H1 (cell line): ENCODE results near the gene LEMD1. TPM values are rescaled to one million over a fixed set of nuclear protein-coding genes. Genes with fewer than 3 reads are reported as not detected.

Experiments
- CTCF ChIA-PET: fragments of 300-600 bp; sonication (Branson Sonifier 250); formaldehyde crosslinking; loops from one replicate; lab custom pipeline; 2021; ENCODE audit not compliant: partially characterized antibody; lab: Charles Lee
- POLR2A ChIA-PET: fragments of 300-600 bp; sonication (Branson Sonifier 250); formaldehyde crosslinking; loops from one replicate; lab custom pipeline; 2021; ENCODE audit warnings: inconsistent platforms; ENCODE audit not compliant: partially characterized antibody; lab: Charles Lee
- DNase-seq, 2 experiments: peaks; one replicate each; pipeline versions ENCODE4 v3.0.0 to v3.0.0-alpha.2; 2010 to 2022; ENCODE audit warnings: low spot score in 2 of 2, low read depth in 1 of 2, mixed read lengths in 1 of 2
- FAIRE-seq: peaks from 2 replicates; lab custom pipeline; 2011; peaks lifted over from hg19 to GRCh38; lab: Jason Lieb, UNC
- H2AFZ ChIP-seq: 2 replicates; pipeline ENCODE4 v1.8.1; 2012; ENCODE audit warnings: low read length, inconsistent platforms
- H2AK5ac ChIP-seq: 2 replicates; pipeline ENCODE4 v1.6.1; 2013; ENCODE audit warnings: low read depth, low read length
- H2BK120ac ChIP-seq: replicated peaks from 2 replicates; pipeline ENCODE3; 2013; ENCODE audit warnings: low read depth, low read length, inconsistent platforms
- H2BK12ac ChIP-seq: 2 replicates; pipeline ENCODE4 v1.6.1; 2013; ENCODE audit warnings: low read depth, low read length
- H2BK15ac ChIP-seq: 2 replicates; pipeline ENCODE4 v1.6.1; 2013; ENCODE audit warnings: low read length
- H2BK20ac ChIP-seq: 2 replicates; pipeline ENCODE4 v1.6.1; 2013; ENCODE audit warnings: low read length
- H2BK5ac ChIP-seq: 2 replicates; pipeline ENCODE4 v1.6.1; 2013; ENCODE audit warnings: low read depth, low read length
- H3K14ac ChIP-seq: 2 replicates; pipeline ENCODE4 v1.6.1; 2013; ENCODE audit warnings: inconsistent platforms; ENCODE audit not compliant: insufficient read length
- H3K18ac ChIP-seq: 2 replicates; pipeline ENCODE4 v1.6.1; 2013; ENCODE audit warnings: low read length; ENCODE audit errors: extremely low read depth
- H3K23ac ChIP-seq: 2 replicates; pipeline ENCODE4 v1.6.1; 2013; ENCODE audit warnings: inconsistent platforms; ENCODE audit not compliant: insufficient read length
- H3K23me2 ChIP-seq: 2 replicates; pipeline ENCODE4 v1.6.1; 2013; ENCODE audit warnings: low read depth, low read length
- H3K27ac ChIP-seq: 2 replicates; pipeline ENCODE4 v1.6.1; 2011; ENCODE audit warnings: low read depth, low read length, inconsistent platforms
- H3K27me3 ChIP-seq, 4 experiments: replicated peaks in 1 of 4; 1 replicate in 1 of 4; 2 replicates in 3 of 4; pipeline versions ENCODE4 v1.6.1 to v1.8.1; 2011 to 2013; ENCODE audit warnings: low read length in 3 of 4, mild to moderate bottlenecking in 3 of 4, inconsistent platforms in 2 of 4, mixed read lengths in 2 of 4, moderate library complexity in 1 of 4; ENCODE audit not compliant: control insufficient read depth in 3 of 4, insufficient read depth in 3 of 4; ENCODE audit errors: extremely low read depth in 1 of 4
- H3K36me3 ChIP-seq, 4 experiments: 2 replicates each; pipeline versions ENCODE4 v1.6.1 to v1.8.1; 2011 to 2013; ENCODE audit warnings: mild to moderate bottlenecking in 4 of 4, low read length in 3 of 4, moderate library complexity in 2 of 4, control low read depth in 1 of 4, inconsistent platforms in 1 of 4; ENCODE audit not compliant: insufficient read depth in 4 of 4, control insufficient read depth in 2 of 4
- H3K4ac ChIP-seq: replicated peaks from 2 replicates; pipeline ENCODE3; 2013; ENCODE audit warnings: low read length, low read depth, mixed read lengths, inconsistent platforms; ENCODE audit not compliant: insufficient read length
- H3K4me1 ChIP-seq, 4 experiments: replicated peaks in 1 of 4; 1 replicate in 1 of 4; 2 replicates in 3 of 4; pipeline versions ENCODE4 v1.6.1 to v1.8.1; 2011 to 2013; ENCODE audit warnings: low read length in 3 of 4, inconsistent platforms in 2 of 4, mixed read lengths in 1 of 4; ENCODE audit not compliant: insufficient read depth in 4 of 4, control insufficient read depth in 3 of 4
- H3K4me2 ChIP-seq, 2 experiments: 2 replicates each; pipeline versions ENCODE4 v1.6.1 to v1.8.1; 2011 to 2013; ENCODE audit warnings: low read depth in 2 of 2, low read length in 2 of 2, control low read depth in 1 of 2, inconsistent platforms in 1 of 2, mild to moderate bottlenecking in 1 of 2; ENCODE audit not compliant: insufficient read depth in 1 of 2
- H3K4me3 ChIP-seq, 4 experiments: fragments of 200-600, 300-600 bp in 1 of 4; sonication (generic), shearing (Covaris generic), sonication (Bioruptor Twin) in 1 of 4; 2 replicates each; pipeline versions ENCODE4 v1.5.1 to v1.8.1; 2011 to 2016; ENCODE audit warnings: low read length in 4 of 4, low read depth in 3 of 4, control low read depth in 2 of 4, inconsistent platforms in 2 of 4, mild to moderate bottlenecking in 2 of 4, mixed read lengths in 1 of 4, moderate library complexity in 1 of 4; ENCODE audit not compliant: insufficient read depth in 2 of 4; ENCODE audit errors: extremely low read depth in 1 of 4
- H3K56ac ChIP-seq: replicated peaks from 2 replicates; pipeline ENCODE3; 2013; ENCODE audit warnings: low read depth, mild to moderate bottlenecking, mixed read lengths, low read length, inconsistent platforms; ENCODE audit not compliant: insufficient read length
- H3K79me1 ChIP-seq: 2 replicates; pipeline ENCODE4 v1.6.1; 2013; ENCODE audit warnings: low read depth, low read length, control low read depth
- H3K79me2 ChIP-seq, 2 experiments: 2 replicates each; pipeline versions ENCODE4 v1.6.1 to v1.8.1; 2012 to 2013; ENCODE audit warnings: low read length in 2 of 2, mild to moderate bottlenecking in 2 of 2, inconsistent platforms in 1 of 2; ENCODE audit not compliant: insufficient read depth in 2 of 2, control insufficient read depth in 1 of 2
- H3K9ac ChIP-seq, 4 experiments: replicated peaks in 1 of 4; 1 replicate in 1 of 4; 2 replicates in 3 of 4; pipeline versions ENCODE4 v1.6.1 to v1.8.1; 2011 to 2013; ENCODE audit warnings: low read depth in 3 of 4, low read length in 3 of 4, control low read depth in 2 of 4, mild to moderate bottlenecking in 2 of 4, moderate library complexity in 2 of 4, inconsistent platforms in 1 of 4; ENCODE audit errors: extremely low read depth in 1 of 4
- H3K9me3 ChIP-seq, 2 experiments: 2 replicates each; pipeline versions ENCODE4 v1.6.1 to v1.8.1; 2012 to 2013; ENCODE audit warnings: mild to moderate bottlenecking in 2 of 2, moderate library complexity in 2 of 2, control low read depth in 1 of 2, inconsistent platforms in 1 of 2, low read depth in 1 of 2, low read length in 1 of 2, mixed read lengths in 1 of 2; ENCODE audit not compliant: insufficient read depth in 2 of 2
- H4K20me1 ChIP-seq, 2 experiments: replicated peaks in 1 of 2; 2 replicates each; pipeline versions ENCODE3 to v1.8.1; 2011 to 2013; ENCODE audit warnings: inconsistent platforms in 2 of 2, low read length in 2 of 2, mild to moderate bottlenecking in 1 of 2; ENCODE audit not compliant: insufficient read depth in 2 of 2, control insufficient read depth in 1 of 2
- H4K5ac ChIP-seq: 2 replicates; pipeline ENCODE4 v1.6.1; 2013; ENCODE audit warnings: low read length, low read depth, mixed read lengths, inconsistent platforms; ENCODE audit not compliant: insufficient read length
- H4K8ac ChIP-seq: 2 replicates; pipeline ENCODE4 v1.8.0; 2013; ENCODE audit warnings: mild to moderate bottlenecking, moderate library complexity, low read length, inconsistent platforms; ENCODE audit not compliant: insufficient read depth; ENCODE audit errors: extremely low read depth
- H4K91ac ChIP-seq: replicated peaks from 2 replicates; pipeline ENCODE3; 2013; ENCODE audit warnings: low read length, mixed read lengths, inconsistent platforms; ENCODE audit not compliant: insufficient read length
- CTCF ChIP-seq, 3 experiments: IDR thresholded peaks; 1 replicate in 2 of 3; 2 replicates in 1 of 3; pipeline versions ENCODE4 v1.5.1 to v1.6.1; 2011; ENCODE audit warnings: low read length in 3 of 3, mild to moderate bottlenecking in 3 of 3, inconsistent platforms in 2 of 3, low read depth in 1 of 3, moderate library complexity in 1 of 3; ENCODE audit not compliant: insufficient read depth in 1 of 3; ENCODE audit errors: control extremely low read depth in 1 of 3
- FOSL1 ChIP-seq: IDR thresholded peaks from 2 replicates; pipeline ENCODE4 v1.6.1; 2011; ENCODE audit warnings: mild to moderate bottlenecking, low read depth, low read length, moderate library complexity; ENCODE audit not compliant: insufficient read depth
- GABPA ChIP-seq: IDR thresholded peaks from 2 replicates; pipeline ENCODE4 v1.6.1; 2011; ENCODE audit warnings: mild to moderate bottlenecking, low read length, moderate library complexity, borderline replicate concordance; ENCODE audit not compliant: insufficient read depth
- GTF2F1 ChIP-seq: IDR thresholded peaks from 2 replicates; pipeline ENCODE4 v1.6.1; 2012; ENCODE audit warnings: low read depth, low read length, improper control_type of control experiment, borderline replicate concordance
- HDAC6 ChIP-seq: IDR thresholded peaks from one replicate; pipeline ENCODE4 v1.7.1; 2012; ENCODE audit warnings: low read depth, mild to moderate bottlenecking, inconsistent platforms, low read length, moderate library complexity
- KDM4A ChIP-seq: IDR thresholded peaks from one replicate; pipeline ENCODE4 v1.7.1; 2012; ENCODE audit warnings: low read depth, mild to moderate bottlenecking, moderate library complexity, low read length, inconsistent platforms; ENCODE audit not compliant: severe bottlenecking
- MAFK ChIP-seq: IDR thresholded peaks from 2 replicates; pipeline ENCODE4 v1.6.1; 2012; ENCODE audit warnings: low read depth, mild to moderate bottlenecking, improper control_type of control experiment, low read length
- RXRA ChIP-seq: IDR thresholded peaks from 2 replicates; pipeline ENCODE4 v1.6.1; 2011; ENCODE audit warnings: low read depth, mild to moderate bottlenecking, low read length, moderate library complexity; ENCODE audit not compliant: insufficient read depth
- USF2 ChIP-seq: IDR thresholded peaks from 2 replicates; pipeline ENCODE4 v1.6.1; 2011; ENCODE audit warnings: low read length, improper control_type of control experiment
- WGBS, 2 experiments: shearing (Covaris generic) in 1 of 2; methylation state at CpG; one replicate each; pipeline versions ENCODE4 v1.1.6 to v1.1.7; 2013 to 2015; ENCODE audit warnings: low lambda C conversion rate in 2 of 2, mixed read lengths in 2 of 2, inconsistent platforms in 1 of 2, low coverage in 1 of 2, missing lambda C conversion rate in 1 of 2; ENCODE audit not compliant: insufficient replicate concordance in 2 of 2, insufficient coverage in 1 of 2, insufficient read length in 1 of 2; ENCODE audit errors: extremely low coverage in 1 of 2, missing lambda C conversion rate in 1 of 2; 5-methylcytosine and 5-hydroxymethylcytosine counted together
- polyA plus RNA-seq, 7 experiments: library from polyadenylated mRNA; depleted of rRNA in 3 of 7; stranded (reverse) in 5 of 7; unstranded in 2 of 7; fragments of >200 nt in 5 of 7; fragments of 200-250 nt in 2 of 7; gene quantifications; 1 replicate in 5 of 7; 2 replicates in 1 of 7; 4 replicates in 1 of 7; pipeline versions ENCODE4 v1.2.1 to v1.2.3, GENCODE V29; 2011 to 2013; ENCODE audit warnings: missing spikeins in 2 of 7, mixed read lengths in 2 of 7
- total RNA-seq: library from RNA; stranded (reverse); fragmentation: NEBNext Ultra II Directional; extraction: Animal tissue kit (Norgen Biotek cat#: 25700); gene quantifications from 2 replicates; pipeline ENCODE4 v1.2.1, GENCODE V29; 2021

Gene LEMD1
- total and polyA plus RNA-seq, 2 of the 8 experiments (the other 6 are each of a cell fraction or from before 2014, with no cell fraction given): 10.0 to 10.5 TPM

- Histone ChIP-seq H2AFZ (no peak overlapping the region), H2BK20ac (no peak overlapping the region), H3K27me3 (peaks cover 0 to 7% (median 0%) of the 10 kb centered on the region in 4 experiments; a peak in 3 of 7 replicates), H3K79me1 (peaks cover 3% of the 10 kb centered on the region; the same call in 1 of the 2 replicates), H2BK15ac (no peak overlapping the region), H3K36me3 (peaks cover 0 to 7% (median 1%) of the 10 kb centered on the region in 4 experiments; a peak in 1 of 8 replicates), H3K4ac (no peak overlapping the region), H3K4me3 (no peak overlapping the region), H2BK5ac (no peak overlapping the region), H4K5ac (no peak overlapping the region), H3K4me2 (no peak overlapping the region; a peak in 1 of 4 replicates), H3K56ac (no peak overlapping the region), H3K79me2 (peaks cover 0 to 11% of the 10 kb centered on the region in 2 experiments; a peak in 2 of 4 replicates), H4K91ac (no peak overlapping the region), H4K8ac (no peak overlapping the region), H3K23ac (no peak overlapping the region), H3K4me1 (peaks cover 32 to 67% (median 38%) of the 10 kb centered on the region in 4 experiments), H3K9me3 (no peaks in the 10 kb centered on the region), H2BK120ac (no peak overlapping the region), H3K9ac (no peak overlapping the region), H3K23me2 (peaks cover 19% of the 10 kb centered on the region), H4K20me1 (peaks cover 0 to 9% of the 10 kb centered on the region in 2 experiments), H2AK5ac (no peak overlapping the region), H3K18ac (no peak overlapping the region; the same call in 1 of the 2 replicates), H2BK12ac (no peak overlapping the region), H3K27ac (no peak overlapping the region), H3K14ac (no peak overlapping the region)
- WGBS, 2 experiments: 87% methylated on average over 3 of the region's 3 CpGs; no CpG with 5 or more reads in 1 of the 2 experiments
- ChIA-PET POLR2A (interaction anchor here (1.1 to 7.7 kb wide), 3 partner anchors 10 to 30 kb away, joined by 3 to 220 read pairs (median 8); no protein-coding TSS in a partner anchor), CTCF (interaction anchor here (1.2 to 30.2 kb wide), 6 partner anchors 10 to 135 kb away, joined by 4 to 767 read pairs (median 106); partner anchors contain the start of gene LEMD1)
- FAIRE-seq (no peak), DNase-seq (no peak)
- TF ChIP-seq KDM4A (no peak), RXRA (no peak), USF2 (no peak), GTF2F1 (no peak), FOSL1 (no peak), CTCF (IDR thresholded peaks at IDR 0.05; ENCODE audit: control extremely low read depth in 1 of 3, insufficient read depth in 1 of 3, low read depth in 1 of 3, low read length in 3 of 3) (no peak), HDAC6 (no peak), MAFK (no peak), GABPA (no peak)
These were observed 31.6 kb upstream of the LEMD1 start for GRCh38 chr1:205453466-205453865.
